ENCODE results near the gene TMEM219.

- TF ChIP-seq CTCF (IDR thresholded peaks at IDR 0.05 in 4 of 5, conservative IDR thresholded peaks at IDR 0.05 in 1 of 5) (no peak), POLR2A (IDR thresholded peaks at IDR 0.05) (no peak)
Measured at GRCh38 chr16:29975811-29976511, 14.1 kb downstream of the TMEM219 start.
